GM06990 (cell line): Measurements from ENCODE around the gene TNFRSF4.
"Not testable (repeated sequence)": the region's sequence is repeated elsewhere in the genome, so short reads cannot be mapped to it uniquely, and the experiment has no call there.

Source experiments
- DNase-seq: peaks from one replicate; pipeline ENCODE4 v3.0.0-alpha.2; 2011; ENCODE audit not compliant: insufficient read length; ENCODE audit errors: extremely low read depth
- H3K27me3 ChIP-seq: replicated peaks from 2 replicates; pipeline ENCODE4 v1.6.0; 2011; ENCODE audit warnings: low read length; ENCODE audit not compliant: control insufficient read depth, insufficient read depth
- H3K36me3 ChIP-seq: 2 replicates; pipeline ENCODE4 v1.5.1; 2011; ENCODE audit warnings: low read length; ENCODE audit not compliant: control insufficient read depth, insufficient read depth
- H3K4me3 ChIP-seq: replicated peaks from 2 replicates; pipeline ENCODE4 v1.5.1; 2011; ENCODE audit warnings: low read depth, mild to moderate bottlenecking, control low read depth, low read length
- CTCF ChIP-seq: IDR thresholded peaks from 2 replicates; pipeline ENCODE4 v1.5.1; 2011; ENCODE audit warnings: low read length, control low read depth, mild to moderate bottlenecking, inconsistent platforms; ENCODE audit not compliant: insufficient read depth, poor library complexity, severe bottlenecking

The TNFRSF4 gene

DNA sequence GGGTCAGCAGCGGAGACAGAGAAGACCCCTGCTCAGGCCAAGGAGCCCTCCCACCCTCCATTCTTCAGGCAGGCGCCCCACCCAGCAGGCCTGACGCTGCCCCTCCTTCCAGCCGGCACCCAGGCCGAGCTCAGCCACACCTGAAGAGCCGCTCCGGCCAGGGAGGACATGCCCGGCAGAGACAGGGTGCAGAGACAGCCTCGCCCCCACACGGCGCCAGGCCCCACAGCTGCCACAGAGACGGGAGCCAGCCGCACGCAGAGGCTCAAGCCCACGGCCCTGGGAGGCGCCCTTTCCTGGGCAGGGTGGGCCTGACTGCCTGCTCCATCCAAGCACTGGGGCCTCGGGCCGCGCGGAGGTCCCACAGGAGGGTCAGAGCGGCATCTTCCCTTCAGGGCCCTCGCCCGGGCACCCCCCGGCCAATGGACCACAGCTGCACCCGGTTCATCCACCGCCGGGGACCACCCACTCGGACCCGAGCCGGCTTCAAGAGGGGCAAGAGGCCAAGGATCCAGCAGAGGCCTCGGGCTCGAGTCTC lies 35.1 kb downstream of the TNFRSF4 start:
- peak; percentile 3 for DNase-seq
- Histone ChIP-seq H3K4me3 (no peak overlapping the region), H3K27me3 (no peaks in the 10 kb centered on the region; the same call in none of the 2 replicates), H3K36me3 (no peaks in the 10 kb centered on the region)
- no peak for TF ChIP-seq CTCF

- Histone ChIP-seq H3K4me3 (no peak overlapping the region), H3K27me3 (no peaks in the 10 kb centered on the region; the same call in none of the 2 replicates), H3K36me3 (no peaks in the 10 kb centered on the region)
- TF ChIP-seq CTCF, result no peak
- peak; percentile 2 for DNase-seq
These were observed 36.3 kb downstream of the TNFRSF4 start for GRCh38 chr1:1177452-1178206.

GRCh38 chr1:1176931-1177330 lies 37.0 kb downstream of the TNFRSF4 start:
- Histone ChIP-seq H3K4me3 (no peak overlapping the region), H3K36me3 (no peaks in the 10 kb centered on the region), H3K27me3 (no peaks in the 10 kb centered on the region; the same call in none of the 2 replicates)
- no peak for TF ChIP-seq CTCF
- DNase-seq, result no peak

- not testable (repeated sequence) for H3K36me3 ChIP-seq, H3K4me3 ChIP-seq, H3K27me3 ChIP-seq, DNase-seq
These were observed 37.7 kb downstream of the TNFRSF4 start for GRCh38 chr1:1176063-1176761.

GRCh38 chr1:1175221-1176062 lies 38.5 kb downstream of the TNFRSF4 start:
- no peaks in the 10 kb centered on the region; the same call in none of the 2 replicates for H3K27me3 ChIP-seq
- no peaks in the 10 kb centered on the region for H3K36me3 ChIP-seq
- peak; percentile 14 for DNase-seq

More at GRCh38 chr1:1175221-1176062, 38.5 kb downstream of the TNFRSF4 start:
- no peak overlapping the region for H3K4me3 ChIP-seq
- TF ChIP-seq CTCF, result no peak
